Adrenal gland (tissue), 5 donors: Measurements from ENCODE around the gene CPXM2.

Experiments used
- POLR2A ChIP-seq, 2 donors: fragments of 450-650 bp; IDR thresholded peaks; one replicate each; pipeline ENCODE4 v1.6.1; 2017; ENCODE audit warnings: antibody characterized with exemption in 2 of 2, mild to moderate bottlenecking in 2 of 2, moderate library complexity in 1 of 2
- TF ChIP-seq, protein P1 (sequence below), 6 experiments: fragments of 450-650 bp in 4 of 6; fragments of 200-600 bp in 2 of 6; sonication (generic) in 1 of 6; IDR thresholded peaks; 1 replicate in 5 of 6; 2 replicates in 1 of 6; pipeline versions ENCODE4 v1.5.1 to v1.8.0; 2016 to 2021; ENCODE audit warnings: antibody characterized with exemption in 6 of 6, mild to moderate bottlenecking in 2 of 6, moderate library complexity in 1 of 6
- donor health status: DM: no; HTN: no; CAD: no.

DNA sequence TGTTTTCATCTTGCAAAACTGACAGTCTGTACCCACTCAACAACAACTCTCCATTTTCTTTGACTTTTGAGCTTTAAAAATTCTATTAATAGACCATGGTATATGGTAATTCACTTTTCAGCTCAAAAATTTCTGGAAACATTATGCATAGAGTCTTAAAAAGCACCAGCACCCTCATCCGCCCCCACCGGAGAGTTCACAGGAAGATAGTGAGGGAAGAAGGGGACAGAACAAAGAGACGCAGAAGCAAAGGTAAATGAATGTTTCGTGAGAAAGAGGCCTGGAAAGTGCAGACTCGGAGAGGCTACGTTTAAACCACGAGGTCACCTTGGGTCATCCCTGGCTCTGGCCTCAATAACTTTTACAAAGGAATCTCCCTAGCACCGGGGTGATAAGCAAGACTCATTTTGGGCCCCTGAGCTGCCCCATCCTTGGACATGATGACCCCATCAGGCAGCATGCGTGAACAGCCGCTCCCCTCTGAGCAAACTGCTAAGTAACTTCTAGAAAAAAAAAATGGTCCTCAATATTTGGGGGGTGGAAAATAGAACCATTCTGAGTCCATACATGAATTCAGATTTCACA lies 96.3 kb downstream of the CPXM2 start:
- TF ChIP-seq, protein P1, sequence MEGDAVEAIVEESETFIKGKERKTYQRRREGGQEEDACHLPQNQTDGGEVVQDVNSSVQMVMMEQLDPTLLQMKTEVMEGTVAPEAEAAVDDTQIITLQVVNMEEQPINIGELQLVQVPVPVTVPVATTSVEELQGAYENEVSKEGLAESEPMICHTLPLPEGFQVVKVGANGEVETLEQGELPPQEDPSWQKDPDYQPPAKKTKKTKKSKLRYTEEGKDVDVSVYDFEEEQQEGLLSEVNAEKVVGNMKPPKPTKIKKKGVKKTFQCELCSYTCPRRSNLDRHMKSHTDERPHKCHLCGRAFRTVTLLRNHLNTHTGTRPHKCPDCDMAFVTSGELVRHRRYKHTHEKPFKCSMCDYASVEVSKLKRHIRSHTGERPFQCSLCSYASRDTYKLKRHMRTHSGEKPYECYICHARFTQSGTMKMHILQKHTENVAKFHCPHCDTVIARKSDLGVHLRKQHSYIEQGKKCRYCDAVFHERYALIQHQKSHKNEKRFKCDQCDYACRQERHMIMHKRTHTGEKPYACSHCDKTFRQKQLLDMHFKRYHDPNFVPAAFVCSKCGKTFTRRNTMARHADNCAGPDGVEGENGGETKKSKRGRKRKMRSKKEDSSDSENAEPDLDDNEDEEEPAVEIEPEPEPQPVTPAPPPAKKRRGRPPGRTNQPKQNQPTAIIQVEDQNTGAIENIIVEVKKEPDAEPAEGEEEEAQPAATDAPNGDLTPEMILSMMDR (IDR thresholded peaks at IDR 0.05), result no peak
- TF ChIP-seq POLR2A (IDR thresholded peaks at IDR 0.05), result no peak
